ENCODE measurements around the gene KCNAB2. TPM values are rescaled to one million over a fixed set of nuclear protein-coding genes. Genes with fewer than 3 reads are reported as not detected.

KCNAB2 gene
- total RNA-seq, 2 donors from 2014 or later = 4.7 to 6.4 TPM

DNA sequence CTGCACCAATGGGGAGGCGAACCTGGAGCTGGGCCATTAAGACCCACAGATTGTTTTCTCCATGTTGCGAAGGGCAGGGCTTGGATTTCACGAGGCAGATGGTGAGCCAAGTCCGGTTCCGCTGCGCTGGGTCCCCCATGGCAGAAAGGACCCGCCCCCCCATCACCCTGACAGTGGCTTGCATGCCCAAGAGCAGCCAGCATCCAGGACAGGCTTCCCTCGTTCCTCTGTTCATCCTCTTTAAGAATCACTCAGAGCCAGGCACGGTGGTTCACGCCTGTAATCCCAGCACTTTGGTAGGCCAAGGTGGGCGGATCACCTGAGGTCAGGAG, 37.6 kb upstream of the KCNAB2 start:
- intact Hi-C loops (cut with DNase I) = no loop called here
- DNase-seq = no peak
- no peak overlapping the region for H3K4me3 ChIP-seq
- no peak overlapping the region for H3K27ac ChIP-seq
- no peaks in the 10 kb centered on the region for H3K9me3 ChIP-seq
- TF ChIP-seq, protein P1, sequence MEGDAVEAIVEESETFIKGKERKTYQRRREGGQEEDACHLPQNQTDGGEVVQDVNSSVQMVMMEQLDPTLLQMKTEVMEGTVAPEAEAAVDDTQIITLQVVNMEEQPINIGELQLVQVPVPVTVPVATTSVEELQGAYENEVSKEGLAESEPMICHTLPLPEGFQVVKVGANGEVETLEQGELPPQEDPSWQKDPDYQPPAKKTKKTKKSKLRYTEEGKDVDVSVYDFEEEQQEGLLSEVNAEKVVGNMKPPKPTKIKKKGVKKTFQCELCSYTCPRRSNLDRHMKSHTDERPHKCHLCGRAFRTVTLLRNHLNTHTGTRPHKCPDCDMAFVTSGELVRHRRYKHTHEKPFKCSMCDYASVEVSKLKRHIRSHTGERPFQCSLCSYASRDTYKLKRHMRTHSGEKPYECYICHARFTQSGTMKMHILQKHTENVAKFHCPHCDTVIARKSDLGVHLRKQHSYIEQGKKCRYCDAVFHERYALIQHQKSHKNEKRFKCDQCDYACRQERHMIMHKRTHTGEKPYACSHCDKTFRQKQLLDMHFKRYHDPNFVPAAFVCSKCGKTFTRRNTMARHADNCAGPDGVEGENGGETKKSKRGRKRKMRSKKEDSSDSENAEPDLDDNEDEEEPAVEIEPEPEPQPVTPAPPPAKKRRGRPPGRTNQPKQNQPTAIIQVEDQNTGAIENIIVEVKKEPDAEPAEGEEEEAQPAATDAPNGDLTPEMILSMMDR (IDR thresholded peaks at IDR 0.05) = no peak
- no peak overlapping the region for H3K9ac ChIP-seq (ENCODE audit: low read depth in 2 of 2, low read length in 2 of 2)
- H3K36me3 ChIP-seq = no peaks in the 10 kb centered on the region
- no peaks in the 10 kb centered on the region for H3K4me1 ChIP-seq
- no peaks in the 10 kb centered on the region for H3K27me3 ChIP-seq

DNA sequence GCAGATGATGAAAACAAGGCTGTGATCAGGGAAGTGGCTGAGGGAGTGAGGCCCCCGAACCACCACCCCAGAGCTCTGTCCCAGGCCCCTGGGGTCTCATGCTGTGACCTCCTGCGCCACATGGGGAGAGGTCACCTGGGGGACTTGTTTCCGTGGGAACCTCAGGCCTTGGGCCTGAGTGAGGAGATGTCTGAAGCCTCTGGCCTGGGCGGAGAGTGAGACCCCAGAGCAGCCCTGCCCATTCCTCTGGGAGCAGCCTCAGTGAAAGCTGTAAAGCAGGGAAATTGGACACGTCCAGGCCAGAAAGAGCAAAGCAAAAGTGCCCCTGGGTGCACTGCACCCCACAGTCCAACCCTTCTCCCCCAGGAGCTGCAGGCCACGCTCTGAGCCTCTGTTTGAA, 37.0 kb upstream of the KCNAB2 start:
- no peaks in the 10 kb centered on the region for H3K9me3 ChIP-seq
- intact Hi-C loops (cut with DNase I) = no loop called here
- H3K9ac ChIP-seq (ENCODE audit: low read depth in 2 of 2, low read length in 2 of 2) = no peak overlapping the region
- no peaks in the 10 kb centered on the region for H3K4me1 ChIP-seq
- no peak overlapping the region for H3K27ac ChIP-seq
- no peaks in the 10 kb centered on the region for H3K36me3 ChIP-seq
- H3K4me3 ChIP-seq = no peak overlapping the region
- DNase-seq = no peak
- TF ChIP-seq, protein P1 (IDR thresholded peaks at IDR 0.05) = no peak
- H3K27me3 ChIP-seq = no peaks in the 10 kb centered on the region

DNA sequence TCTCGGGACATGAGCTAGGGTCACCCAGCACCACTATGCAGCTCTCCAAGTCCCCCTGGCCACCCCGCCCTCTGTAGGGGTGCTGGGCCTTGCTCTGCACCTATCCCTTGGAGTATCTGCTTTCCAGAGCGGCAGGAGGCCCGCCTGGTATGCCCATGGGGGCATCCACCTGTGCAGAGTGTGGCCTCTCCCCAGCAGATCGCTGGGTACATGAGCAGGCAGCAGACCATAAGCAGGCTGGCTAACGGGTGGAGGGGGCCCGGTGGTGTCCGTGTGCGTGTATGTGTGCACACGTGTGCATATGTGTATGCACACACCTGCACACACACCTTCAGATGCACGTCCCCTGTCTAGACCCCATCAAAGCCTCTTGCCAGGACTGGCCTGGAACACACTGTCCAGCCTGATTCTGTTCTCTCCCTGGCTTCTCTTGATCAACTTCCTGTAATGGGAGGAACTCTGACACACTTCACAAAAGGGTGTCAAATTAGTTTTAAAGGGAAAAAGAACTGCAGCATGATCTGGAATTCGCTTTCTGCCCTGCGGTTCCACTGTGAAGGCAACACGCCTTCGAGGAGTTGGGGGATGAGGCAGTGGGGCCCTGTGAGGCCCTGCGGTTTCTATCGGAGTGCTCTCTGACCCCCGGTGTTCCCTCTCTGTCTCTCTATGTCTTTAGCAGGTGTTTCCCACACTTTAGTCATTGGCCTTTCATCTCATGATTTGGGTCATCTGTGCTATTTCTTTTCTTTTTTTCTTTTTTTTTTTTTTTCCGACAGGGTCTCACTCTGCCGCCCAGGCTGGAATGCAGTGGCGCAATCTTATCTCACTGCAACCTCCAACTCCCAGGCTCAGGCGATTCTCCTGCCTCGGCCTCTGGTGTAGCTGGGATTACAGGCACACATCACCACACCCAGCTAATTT, 36.3 kb upstream of the KCNAB2 start:
- TF ChIP-seq, protein P1 (IDR thresholded peaks at IDR 0.05) = no peak
- no peak for DNase-seq
- intact Hi-C loops (cut with DNase I) = no loop called here
- H3K4me3 ChIP-seq = no peak overlapping the region
- no peak overlapping the region for H3K27ac ChIP-seq
- no peaks in the 10 kb centered on the region for H3K36me3 ChIP-seq
- no peaks in the 10 kb centered on the region for H3K9me3 ChIP-seq
- no peak overlapping the region for H3K9ac ChIP-seq (ENCODE audit: low read depth in 2 of 2, low read length in 2 of 2)
- H3K27me3 ChIP-seq = no peaks in the 10 kb centered on the region
- no peaks in the 10 kb centered on the region for H3K4me1 ChIP-seq

GRCh38 chr1:6010554-6010953, 35.1 kb upstream of the KCNAB2 start:
- Histone ChIP-seq H3K9ac (ENCODE audit: low read depth in 2 of 2, low read length in 2 of 2) (no peak overlapping the region), H3K36me3 (no peaks in the 10 kb centered on the region), H3K27me3 (no peaks in the 10 kb centered on the region), H3K9me3 (no peaks in the 10 kb centered on the region), H3K4me3 (no peak overlapping the region), H3K4me1 (no peaks in the 10 kb centered on the region), H3K27ac (no peak overlapping the region)
- intact Hi-C loops (cut with DNase I) = no loop called here
- DNase-seq = no peak
- TF ChIP-seq, protein P1 (IDR thresholded peaks at IDR 0.05) = no peak

GRCh38 chr1:6011161-6011945, 34.3 kb upstream of the KCNAB2 start:
- no peaks in the 10 kb centered on the region for H3K27me3 ChIP-seq
- DNase-seq = no peak
- TF ChIP-seq, protein P1 (IDR thresholded peaks at IDR 0.05) = no peak
- no peaks in the 10 kb centered on the region for H3K9me3 ChIP-seq
- H3K4me3 ChIP-seq = no peak overlapping the region
- H3K36me3 ChIP-seq = no peaks in the 10 kb centered on the region
- no peaks in the 10 kb centered on the region for H3K4me1 ChIP-seq
- intact Hi-C loops (cut with DNase I) = no loop called here
- no peak overlapping the region for H3K9ac ChIP-seq (ENCODE audit: low read depth in 2 of 2, low read length in 2 of 2)
- H3K27ac ChIP-seq = no peak overlapping the region
